ENCODE data around the gene GPRC5A. TPM values are rescaled to one million over a fixed set of nuclear protein-coding genes. Genes with fewer than 3 reads are reported as not detected.

The GPRC5A gene
- total and polyA plus RNA-seq, 2 of the 8 experiments (the other 6 are each of a cell fraction or from before 2014, with no cell fraction given): 1.0 to 1.4 TPM

GRCh38 chr12:12896260-12896659 lies 4.9 kb downstream of the GPRC5A start:
- Histone ChIP-seq H2AK5ac (ENCODE audit: low read depth, low read length) (no peak overlapping the region), H3K9ac (replicated peaks in 1 of 4; ENCODE audit: extremely low read depth in 1 of 4, low read depth in 3 of 4, low read length in 3 of 4) (no peak overlapping the region), H2BK12ac (ENCODE audit: low read depth, low read length) (no peak overlapping the region), H3K18ac (ENCODE audit: extremely low read depth, low read length) (no peak overlapping the region), H3K4me3 (ENCODE audit: extremely low read depth in 1 of 4, insufficient read depth in 2 of 4, low read depth in 3 of 4, low read length in 4 of 4) (no peak overlapping the region), H3K27me3 (replicated peaks in 1 of 4; ENCODE audit: control insufficient read depth in 3 of 4, extremely low read depth in 1 of 4, insufficient read depth in 3 of 4, low read length in 3 of 4) (peaks cover 0 to 17% (median 13%) of the 10 kb centered on the region in 4 experiments; a peak in 6 of 7 replicates), H3K79me2 (ENCODE audit: control insufficient read depth in 1 of 2, insufficient read depth in 2 of 2, low read length in 2 of 2) (no peaks in the 10 kb centered on the region), H3K4me2 (ENCODE audit: insufficient read depth in 1 of 2, low read depth in 2 of 2, low read length in 2 of 2) (no peak overlapping the region), H3K23me2 (ENCODE audit: low read depth, low read length) (peaks cover 3% of the 10 kb centered on the region; the same call in 1 of the 2 replicates), H3K9me3 (ENCODE audit: insufficient read depth in 2 of 2, low read depth in 1 of 2, low read length in 1 of 2) (no peaks in the 10 kb centered on the region), H3K56ac (replicated peaks; ENCODE audit: insufficient read length, low read depth, low read length) (no peak overlapping the region), H3K27ac (ENCODE audit: low read depth, low read length) (no peak overlapping the region), H4K8ac (ENCODE audit: extremely low read depth, insufficient read depth, low read length) (no peak overlapping the region), H3K79me1 (ENCODE audit: low read depth, low read length) (no peaks in the 10 kb centered on the region; the same call in 1 of the 2 replicates), H4K91ac (replicated peaks; ENCODE audit: insufficient read length, low read length) (no peak overlapping the region), H3K14ac (ENCODE audit: insufficient read length) (no peak overlapping the region), H2BK15ac (ENCODE audit: low read length) (no peak overlapping the region), H4K20me1 (replicated peaks in 1 of 2; ENCODE audit: control insufficient read depth in 1 of 2, insufficient read depth in 2 of 2, low read length in 2 of 2) (no peaks in the 10 kb centered on the region), H4K5ac (ENCODE audit: insufficient read length, low read depth, low read length) (no peak overlapping the region), H2BK120ac (replicated peaks; ENCODE audit: low read depth, low read length) (no peak overlapping the region), H2BK5ac (ENCODE audit: low read depth, low read length) (no peak overlapping the region), H3K4ac (replicated peaks; ENCODE audit: insufficient read length, low read depth, low read length) (no peak overlapping the region), H2AFZ (ENCODE audit: low read length) (no peak overlapping the region), H3K36me3 (ENCODE audit: control insufficient read depth in 2 of 4, insufficient read depth in 4 of 4, low read length in 3 of 4) (no peaks in the 10 kb centered on the region; a peak in 1 of 8 replicates), H3K23ac (ENCODE audit: insufficient read length) (no peak overlapping the region), H3K4me1 (replicated peaks in 1 of 4; ENCODE audit: control insufficient read depth in 3 of 4, insufficient read depth in 4 of 4, low read length in 3 of 4) (peaks cover 2 to 4% (median 3%) of the 10 kb centered on the region in 4 experiments; a peak in 4 of 7 replicates), H2BK20ac (ENCODE audit: low read length) (no peak overlapping the region)
- FAIRE-seq (no peak), DNase-seq (ENCODE audit: low read depth in 1 of 2, low spot score in 2 of 2) (no peak)
- 88% methylated on average over 2 of the region's 2 CpGs; no CpG with 5 or more reads in 1 of the 2 experiments for WGBS, 2 experiments (ENCODE audit: extremely low coverage in 1 of 2, insufficient coverage in 1 of 2, insufficient read length in 1 of 2, insufficient replicate concordance in 2 of 2, low coverage in 1 of 2, low lambda C conversion rate in 2 of 2, missing lambda C conversion rate in 1 of 2)
- ChIA-PET CTCF (ENCODE audit: partially characterized antibody) (interaction anchor here (1.0 to 2.1 kb wide), 3 partner anchors 14 to 59 kb away, joined by 3 to 8 read pairs (median 3); no protein-coding TSS in a partner anchor), POLR2A (ENCODE audit: partially characterized antibody) (no interaction called here)
- no peak for TF ChIP-seq BRCA1 (IDR thresholded peaks at IDR 0.05; ENCODE audit: low read depth, low read length)
- TF ChIP-seq CEBPB (IDR thresholded peaks at IDR 0.05; ENCODE audit: low read depth, low read length): no peak
- TF ChIP-seq CTBP2 (IDR thresholded peaks at IDR 0.05; ENCODE audit: borderline replicate concordance, insufficient read depth, insufficient read length, low read length): no peak
- no peak for TF ChIP-seq BCL11A (IDR thresholded peaks at IDR 0.05; ENCODE audit: low read depth in 2 of 2, low read length in 2 of 2)
- TF ChIP-seq YY1 (IDR thresholded peaks at IDR 0.05; ENCODE audit: low read depth, low read length): no peak
- TF ChIP-seq CBX8 (IDR thresholded peaks at IDR 0.05; ENCODE audit: borderline replicate concordance, low read depth, low read length): no peak
- TF ChIP-seq NRF1 (IDR thresholded peaks at IDR 0.05; ENCODE audit: low read depth, low read length): no peak
- TF ChIP-seq ASH2L (IDR thresholded peaks at IDR 0.05; ENCODE audit: low read length): no peak
- no peak for TF ChIP-seq TEAD4 (IDR thresholded peaks at IDR 0.05; ENCODE audit: low read depth, low read length)
- TF ChIP-seq SRF (IDR thresholded peaks at IDR 0.05; ENCODE audit: low read depth, low read length): no peak
- TF ChIP-seq RFX5 (IDR thresholded peaks at IDR 0.05; ENCODE audit: borderline replicate concordance, low read depth, low read length): no peak
